SH-SY5Y (cell line): Measurements from ENCODE around the gene ADGRG6.

Source experiments
- GATA2 ChIP-seq: IDR thresholded peaks from 2 replicates; pipeline ENCODE4 v1.6.1; 2011; ENCODE audit warnings: mild to moderate bottlenecking, low read depth, low read length
- GATA3 ChIP-seq: IDR thresholded peaks from 2 replicates; pipeline ENCODE4 v1.6.1; 2011; ENCODE audit warnings: low read depth, mild to moderate bottlenecking, low read length, moderate library complexity

- TF ChIP-seq GATA2 (no peak), GATA3 (no peak)
Measured at GRCh38 chr6:142458836-142459235, 157.0 kb downstream of the ADGRG6 start.
